GM12874 (cell line): ENCODE results near the gene KRT80.

Source experiments
- CTCF ChIP-seq: IDR thresholded peaks from 2 replicates; pipeline ENCODE4 v1.5.1; 2011; ENCODE audit warnings: low read depth, mild to moderate bottlenecking, control low read depth, low read length, moderate library complexity; ENCODE audit not compliant: insufficient read depth

KRT80 gene

GRCh38 chr12:52178984-52179383, 12.8 kb downstream of the KRT80 start:
- no peak for TF ChIP-seq CTCF

GRCh38 chr12:52178443-52178842, 13.4 kb downstream of the KRT80 start:
- no peak for TF ChIP-seq CTCF

GRCh38 chr12:52175371-52176350, 16.2 kb downstream of the KRT80 start:
- peak; percentile 8; the same call in 1 of the 2 replicates for TF ChIP-seq CTCF

- TF ChIP-seq CTCF: no peak
Observed at GRCh38 chr12:52173526-52173925, 18.3 kb downstream of the KRT80 start.

- TF ChIP-seq CTCF: no peak
Observed at GRCh38 chr12:52172956-52173355, 18.9 kb downstream of the KRT80 start.

- TF ChIP-seq CTCF: peak; percentile 46
Observed at GRCh38 chr12:52171950-52172512, 19.8 kb downstream of the KRT80 start.

GRCh38 chr12:52170827-52171226, 21.0 kb downstream of the KRT80 start:
- TF ChIP-seq CTCF: no peak
